ENCODE results near the gene GIPC3. TPM values are rescaled to one million over a fixed set of nuclear protein-coding genes. Genes with fewer than 3 reads are reported as not detected.

GIPC3 gene
- total RNA-seq, 2 donors from 2014 or later = 0.78 to 0.99 TPM

- WGBS, 2 donors = 64 to 66% methylated on average over 19 to 33 of the region's 34 CpGs
- no peak overlapping the region for H3K27ac ChIP-seq
- ATAC-seq = no peak
- H3K4me3 ChIP-seq = no peak overlapping the region
- H3K27me3 ChIP-seq = no peaks in the 10 kb centered on the region
- no peaks in the 10 kb centered on the region for H3K36me3 ChIP-seq (replicated peaks in 1 of 2; ENCODE audit: insufficient read depth in 1 of 2, low read depth in 2 of 2)
- peaks cover 8% of the 10 kb centered on the region for H3K4me1 ChIP-seq
- DNase-seq = no peak
- no peak for TF ChIP-seq POLR2A (IDR thresholded peaks at IDR 0.05)
- TF ChIP-seq CTCF (IDR thresholded peaks at IDR 0.05) = no peak
- H3K9me3 ChIP-seq = no peaks in the 10 kb centered on the region
- intact Hi-C loops (cut with DNase I) = no loop called here
Measured at GRCh38 chr19:3595521-3596061, 10.3 kb downstream of the GIPC3 start.

GRCh38 chr19:3599776-3600187 lies 14.5 kb downstream of the GIPC3 start:
- intact Hi-C loops (cut with DNase I) = no loop called here
- DNase-seq (no peak), ATAC-seq (no peak)

GRCh38 chr19:3601021-3601420 lies 15.7 kb downstream of the GIPC3 start:
- no peak for ATAC-seq

More at GRCh38 chr19:3599776-3600187, 14.5 kb downstream of the GIPC3 start:
- Histone ChIP-seq H3K36me3 (replicated peaks in 1 of 2; ENCODE audit: insufficient read depth in 1 of 2, low read depth in 2 of 2) (no peaks in the 10 kb centered on the region), H3K4me1 (peaks cover 11% of the 10 kb centered on the region), H3K27ac (no peak overlapping the region), H3K4me3 (no peak overlapping the region), H3K9me3 (no peaks in the 10 kb centered on the region), H3K27me3 (peaks cover 0 to 3% of the 10 kb centered on the region in 2 donors)
- TF ChIP-seq CTCF (IDR thresholded peaks at IDR 0.05) (no peak), POLR2A (IDR thresholded peaks at IDR 0.05) (no peak)
- 74 to 100% methylated on average over 1 to 21 of the region's 28 CpGs for WGBS, 2 donors

GRCh38 chr19:3603121-3603811 lies 18.0 kb downstream of the GIPC3 start:
- ATAC-seq (peak; percentile 61), DNase-seq (peak in 2 of 4 donors; percentile 33 to 46)
- intact Hi-C loops (cut with DNase I) = no loop called here
- no peak overlapping the region for H3K4me3 ChIP-seq
- H3K27me3 ChIP-seq = peaks cover 0 to 3% of the 10 kb centered on the region in 2 donors
- H3K4me1 ChIP-seq = peaks cover 26% of the 10 kb centered on the region
- no peaks in the 10 kb centered on the region for H3K9me3 ChIP-seq
- H3K27ac ChIP-seq = peak overlapping the region in 2 of 4 donors; percentile 36 to 65
- no peaks in the 10 kb centered on the region for H3K36me3 ChIP-seq (replicated peaks in 1 of 2; ENCODE audit: insufficient read depth in 1 of 2, low read depth in 2 of 2)
- TF ChIP-seq POLR2A (IDR thresholded peaks at IDR 0.05) (no peak), CTCF (IDR thresholded peaks at IDR 0.05) (no peak)
- WGBS, 2 donors = 44 to 46% methylated on average over 3 to 23 of the region's 23 CpGs

More at GRCh38 chr19:3601021-3601420, 15.7 kb downstream of the GIPC3 start:
- H3K27ac ChIP-seq = no peak overlapping the region
- 79 to 90% methylated on average over 8 to 12 of the region's 12 CpGs for WGBS, 2 donors
- TF ChIP-seq POLR2A (IDR thresholded peaks at IDR 0.05) (no peak), CTCF (IDR thresholded peaks at IDR 0.05) (no peak)
- H3K27me3 ChIP-seq = peaks cover 0 to 3% of the 10 kb centered on the region in 2 donors
- intact Hi-C loops (cut with DNase I) = no loop called here
- no peaks in the 10 kb centered on the region for H3K36me3 ChIP-seq (replicated peaks in 1 of 2; ENCODE audit: insufficient read depth in 1 of 2, low read depth in 2 of 2)
- no peak overlapping the region for H3K4me3 ChIP-seq
- DNase-seq = no peak
- peaks cover 13% of the 10 kb centered on the region for H3K4me1 ChIP-seq
- no peaks in the 10 kb centered on the region for H3K9me3 ChIP-seq

Data from body of pancreas (tissue), 4 donors.